ENCODE results near the gene SNRNP48. TPM values are rescaled to one million over a fixed set of nuclear protein-coding genes. Genes with fewer than 3 reads are reported as not detected.

Gene SNRNP48
- total RNA-seq, 1 experiment from 2014 or later, result 7.7 TPM

DNA sequence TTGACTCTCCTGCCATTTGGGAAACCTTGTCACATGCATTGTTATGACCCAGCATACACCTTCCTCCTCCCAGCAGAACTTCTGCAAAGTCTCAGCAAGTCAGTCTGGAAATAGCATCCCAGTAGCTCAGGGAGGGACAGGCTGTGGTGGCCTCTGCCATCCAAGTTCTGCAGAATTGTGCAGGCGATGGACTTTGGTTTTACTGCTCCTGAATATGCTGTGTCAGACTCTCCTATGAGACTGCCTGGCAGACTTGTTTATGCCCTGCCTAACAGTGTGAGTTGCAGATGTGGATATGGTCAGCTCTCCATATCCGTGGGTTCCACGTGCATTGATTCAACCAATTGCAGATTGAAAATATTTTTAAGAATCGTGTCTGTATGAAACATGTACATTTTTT, 52.8 kb downstream of the SNRNP48 start:
- BruUV-seq (replicated peaks), result no TSS peak
- Histone ChIP-seq H3K36me3 (ENCODE audit: low read depth, low read length) (no peaks in the 10 kb centered on the region), H3K27me3 (ENCODE audit: low read length) (no peaks in the 10 kb centered on the region), H3K27ac (ENCODE audit: low read length) (no peak overlapping the region), H3K79me2 (ENCODE audit: low read length) (no peaks in the 10 kb centered on the region), H3K9me2 (replicated peaks; ENCODE audit: low read length) (no peaks in the 10 kb centered on the region), H3K4me3 (ENCODE audit: low read length) (no peak overlapping the region), H3K9ac (ENCODE audit: low read length) (no peak overlapping the region), H2AFZ (ENCODE audit: low read length) (no peak overlapping the region), H3K4me1 (ENCODE audit: insufficient read depth, low read length) (peaks cover 40% of the 10 kb centered on the region), H3K9me3 (ENCODE audit: low read length) (no peaks in the 10 kb centered on the region), H3F3A (ENCODE audit: low read length, unreplicated experiment) (no peaks in the 10 kb centered on the region), H4K20me1 (ENCODE audit: low read length) (no peaks in the 10 kb centered on the region), H3K4me2 (ENCODE audit: low read length) (no peak overlapping the region)
- CTCF ChIA-PET, result interaction anchor here (0.6 kb wide), 1 partner anchor 79 kb away, joined by 3 read pairs; no protein-coding TSS in a partner anchor
- ATAC-seq, result no peak
- no peak for DNase-seq
- TF ChIP-seq, protein P1, sequence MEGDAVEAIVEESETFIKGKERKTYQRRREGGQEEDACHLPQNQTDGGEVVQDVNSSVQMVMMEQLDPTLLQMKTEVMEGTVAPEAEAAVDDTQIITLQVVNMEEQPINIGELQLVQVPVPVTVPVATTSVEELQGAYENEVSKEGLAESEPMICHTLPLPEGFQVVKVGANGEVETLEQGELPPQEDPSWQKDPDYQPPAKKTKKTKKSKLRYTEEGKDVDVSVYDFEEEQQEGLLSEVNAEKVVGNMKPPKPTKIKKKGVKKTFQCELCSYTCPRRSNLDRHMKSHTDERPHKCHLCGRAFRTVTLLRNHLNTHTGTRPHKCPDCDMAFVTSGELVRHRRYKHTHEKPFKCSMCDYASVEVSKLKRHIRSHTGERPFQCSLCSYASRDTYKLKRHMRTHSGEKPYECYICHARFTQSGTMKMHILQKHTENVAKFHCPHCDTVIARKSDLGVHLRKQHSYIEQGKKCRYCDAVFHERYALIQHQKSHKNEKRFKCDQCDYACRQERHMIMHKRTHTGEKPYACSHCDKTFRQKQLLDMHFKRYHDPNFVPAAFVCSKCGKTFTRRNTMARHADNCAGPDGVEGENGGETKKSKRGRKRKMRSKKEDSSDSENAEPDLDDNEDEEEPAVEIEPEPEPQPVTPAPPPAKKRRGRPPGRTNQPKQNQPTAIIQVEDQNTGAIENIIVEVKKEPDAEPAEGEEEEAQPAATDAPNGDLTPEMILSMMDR (conservative IDR thresholded peaks at IDR 0.05; ENCODE audit: low read depth, low read length), result no peak
- no peak for TF ChIP-seq EZH2phosphoT487 (IDR thresholded peaks at IDR 0.05; ENCODE audit: borderline replicate concordance, low read length)
- TF ChIP-seq EZH2 (IDR thresholded peaks at IDR 0.05; ENCODE audit: low read length, unreplicated experiment), result no peak
- intact Hi-C loops (cut with micrococcal nuclease), result loop anchor here (5.0 kb wide), 1 partner anchor 55 kb away; no protein-coding TSS in a partner anchor
- POLR2A ChIA-PET (ENCODE audit: unreplicated experiment), result no interaction called here

DNA sequence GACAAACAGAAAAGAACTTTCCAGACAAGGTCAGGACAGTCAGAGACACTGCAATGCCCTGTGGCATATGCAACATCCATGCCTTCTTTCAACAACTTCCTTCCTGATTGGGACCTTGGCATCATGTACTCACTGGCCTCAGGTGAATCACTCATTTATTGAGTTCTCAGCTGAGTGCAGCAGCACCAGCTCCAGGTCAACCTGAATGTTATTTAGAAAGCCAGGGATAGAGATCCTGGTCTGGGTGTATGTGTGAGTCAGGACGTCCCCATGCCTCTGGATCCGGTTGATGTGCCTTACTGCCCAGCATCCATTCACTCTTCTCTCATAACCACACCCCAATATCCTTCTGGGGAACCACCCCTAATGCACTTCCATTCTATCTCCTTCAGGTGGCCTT, 54.4 kb downstream of the SNRNP48 start:
- intact Hi-C loops (cut with micrococcal nuclease), result loop anchor here (5.0 kb wide), 1 partner anchor 53 kb away; no protein-coding TSS in a partner anchor
- no peaks in the 10 kb centered on the region for H4K20me1 ChIP-seq (ENCODE audit: low read length)
- H3K27ac ChIP-seq (ENCODE audit: low read length), result peak overlapping the region; percentile 71
- no peaks in the 10 kb centered on the region for H3K9me2 ChIP-seq (replicated peaks; ENCODE audit: low read length)
- BruUV-seq (replicated peaks), result no TSS peak
- H3K4me2 ChIP-seq (ENCODE audit: low read length), result peak overlapping the region; percentile 57
- no peak overlapping the region for H2AFZ ChIP-seq (ENCODE audit: low read length)
- no peaks in the 10 kb centered on the region for H3K27me3 ChIP-seq (ENCODE audit: low read length)
- no peaks in the 10 kb centered on the region for H3K36me3 ChIP-seq (ENCODE audit: low read depth, low read length)
- ATAC-seq (peak; percentile 85), DNase-seq (peak; percentile 92)
- CTCF ChIA-PET, result interaction anchor here (0.9 kb wide), 1 partner anchor 19 kb away, joined by 4 read pairs; no protein-coding TSS in a partner anchor
- POLR2A ChIA-PET (ENCODE audit: unreplicated experiment), result no interaction called here
- H3K4me1 ChIP-seq (ENCODE audit: insufficient read depth, low read length), result peaks cover 40% of the 10 kb centered on the region
- no peak overlapping the region for H3K4me3 ChIP-seq (ENCODE audit: low read length)
- H3K79me2 ChIP-seq (ENCODE audit: low read length), result no peaks in the 10 kb centered on the region
- no peaks in the 10 kb centered on the region for H3K9me3 ChIP-seq (ENCODE audit: low read length)
- no peak for TF ChIP-seq EZH2phosphoT487 (IDR thresholded peaks at IDR 0.05; ENCODE audit: borderline replicate concordance, low read length)
- TF ChIP-seq EZH2 (IDR thresholded peaks at IDR 0.05; ENCODE audit: low read length, unreplicated experiment), result no peak
- TF ChIP-seq, protein P1 (conservative IDR thresholded peaks at IDR 0.05; ENCODE audit: low read depth, low read length), result no peak
- H3K9ac ChIP-seq (ENCODE audit: low read length), result no peak overlapping the region
- no peaks in the 10 kb centered on the region for H3F3A ChIP-seq (ENCODE audit: low read length, unreplicated experiment)

GRCh38 chr6:7646394-7646793, 56.4 kb downstream of the SNRNP48 start:
- H3K9ac ChIP-seq (ENCODE audit: low read length), result no peak overlapping the region
- H4K20me1 ChIP-seq (ENCODE audit: low read length), result no peaks in the 10 kb centered on the region
- TF ChIP-seq EZH2 (IDR thresholded peaks at IDR 0.05; ENCODE audit: low read length, unreplicated experiment) (no peak), EZH2phosphoT487 (IDR thresholded peaks at IDR 0.05; ENCODE audit: borderline replicate concordance, low read length) (no peak)
- TF ChIP-seq, protein P1 (conservative IDR thresholded peaks at IDR 0.05; ENCODE audit: low read depth, low read length), result no peak
- CTCF ChIA-PET, result no interaction called here
- H3K4me3 ChIP-seq (ENCODE audit: low read length), result no peak overlapping the region
- H3K36me3 ChIP-seq (ENCODE audit: low read depth, low read length), result no peaks in the 10 kb centered on the region
- H3K4me1 ChIP-seq (ENCODE audit: insufficient read depth, low read length), result peaks cover 24% of the 10 kb centered on the region
- H3K9me2 ChIP-seq (replicated peaks; ENCODE audit: low read length), result no peaks in the 10 kb centered on the region
- no peak overlapping the region for H3K27ac ChIP-seq (ENCODE audit: low read length)
- no peak overlapping the region for H2AFZ ChIP-seq (ENCODE audit: low read length)
- H3F3A ChIP-seq (ENCODE audit: low read length, unreplicated experiment), result no peaks in the 10 kb centered on the region
- no TSS peak for BruUV-seq (replicated peaks)
- H3K4me2 ChIP-seq (ENCODE audit: low read length), result no peak overlapping the region
- no peaks in the 10 kb centered on the region for H3K27me3 ChIP-seq (ENCODE audit: low read length)
- ATAC-seq (no peak), DNase-seq (no peak)
- no peaks in the 10 kb centered on the region for H3K79me2 ChIP-seq (ENCODE audit: low read length)
- POLR2A ChIA-PET (ENCODE audit: unreplicated experiment), result no interaction called here
- intact Hi-C loops (cut with micrococcal nuclease), result no loop called here
- H3K9me3 ChIP-seq (ENCODE audit: low read length), result no peaks in the 10 kb centered on the region

Measured in PC-3 (cell line).